ENCODE measurements around the gene ATG101.

Gene ATG101

DNA sequence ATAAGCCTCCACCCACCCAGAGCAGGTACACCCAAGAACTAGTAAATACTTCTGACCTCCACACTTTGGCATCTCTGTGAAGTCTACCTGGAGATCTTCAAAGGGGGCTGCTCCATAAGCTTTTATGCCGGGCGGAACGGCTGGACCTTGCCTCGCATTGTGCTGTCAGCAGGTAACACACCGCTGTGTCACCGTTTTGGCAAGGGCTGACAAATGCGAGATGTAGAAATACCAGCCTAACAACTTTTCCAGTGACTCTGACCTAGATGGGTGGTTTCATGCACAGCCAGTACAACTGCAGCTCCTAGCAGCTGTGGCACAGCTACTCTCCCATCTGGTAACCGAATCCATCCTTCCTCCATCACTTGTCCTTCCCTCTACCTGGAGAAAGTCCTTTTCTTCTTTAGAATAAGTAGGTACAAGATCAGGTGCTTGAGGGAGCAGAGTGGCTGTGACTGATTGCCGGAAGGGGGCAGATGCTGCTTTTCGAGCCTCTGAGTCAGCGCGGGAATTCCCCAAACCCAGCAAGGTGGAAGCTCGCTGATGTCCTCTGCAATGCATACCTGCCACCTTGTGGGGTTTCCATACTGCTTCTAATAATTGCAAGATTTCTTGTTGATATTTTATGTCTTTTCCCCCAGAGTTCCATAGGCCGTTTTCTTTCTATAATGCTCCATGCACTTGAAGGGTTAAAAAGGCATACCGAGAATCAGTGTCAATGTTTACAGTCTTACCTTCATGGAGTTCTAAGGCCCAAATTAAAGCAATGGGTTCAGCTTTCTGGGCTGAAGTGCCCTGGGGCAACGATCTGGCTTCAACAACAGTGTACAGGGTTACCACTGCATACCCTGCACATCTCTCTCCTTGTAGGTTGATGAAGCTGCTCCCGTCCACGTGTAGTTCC, 46.7 kb downstream of the ATG101 start:
- peak; percentile 34 for DNase-seq

- DNase-seq = peak; percentile 88
Measured at GRCh38 chr12:52117806-52118475, 48.2 kb downstream of the ATG101 start.

- peak; percentile 81 for DNase-seq
Measured at GRCh38 chr12:52119398-52120254, 49.8 kb downstream of the ATG101 start.

DNA sequence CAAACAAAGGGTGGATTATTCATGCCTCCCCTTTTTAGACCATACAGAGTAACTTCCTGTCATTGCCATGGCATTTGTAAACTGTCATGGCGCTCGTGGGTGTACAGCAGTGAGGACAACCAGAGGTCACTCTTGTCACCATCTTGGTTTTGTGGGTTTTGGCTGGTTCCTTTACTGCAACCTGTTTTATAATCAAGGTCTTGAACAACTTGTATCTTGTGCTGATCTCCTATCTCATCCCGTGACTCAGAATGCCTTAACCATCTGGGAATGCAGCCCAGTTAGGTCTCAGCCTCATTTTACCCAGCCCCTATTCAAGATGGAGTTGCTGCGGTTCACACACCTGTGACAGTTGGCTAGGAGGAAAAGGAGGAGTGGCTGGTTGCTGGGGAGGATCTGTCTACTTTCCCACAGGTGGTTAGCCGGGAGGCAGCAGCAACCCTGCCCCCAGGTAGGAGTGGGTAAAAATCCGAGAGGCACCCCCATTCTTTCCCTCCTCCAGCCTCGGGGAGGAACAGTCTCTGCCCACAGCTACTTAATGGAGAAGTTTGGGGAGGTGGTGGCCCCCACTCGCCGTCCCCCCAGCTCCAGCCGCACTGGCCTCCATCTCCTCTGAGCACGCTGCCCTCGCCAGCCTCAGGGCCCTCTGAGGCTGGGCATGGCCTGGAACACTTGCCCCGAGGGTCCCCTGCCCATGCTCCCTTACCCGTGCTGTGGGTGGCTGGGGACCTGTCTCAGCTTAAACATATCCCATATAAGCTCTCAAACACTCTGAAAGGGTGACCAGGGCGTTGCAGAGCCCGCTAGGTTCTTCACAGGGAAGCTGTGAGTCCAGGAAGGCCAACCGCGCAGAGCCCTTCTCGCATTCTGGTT, 51.4 kb downstream of the ATG101 start:
- DNase-seq = no peak

DNA sequence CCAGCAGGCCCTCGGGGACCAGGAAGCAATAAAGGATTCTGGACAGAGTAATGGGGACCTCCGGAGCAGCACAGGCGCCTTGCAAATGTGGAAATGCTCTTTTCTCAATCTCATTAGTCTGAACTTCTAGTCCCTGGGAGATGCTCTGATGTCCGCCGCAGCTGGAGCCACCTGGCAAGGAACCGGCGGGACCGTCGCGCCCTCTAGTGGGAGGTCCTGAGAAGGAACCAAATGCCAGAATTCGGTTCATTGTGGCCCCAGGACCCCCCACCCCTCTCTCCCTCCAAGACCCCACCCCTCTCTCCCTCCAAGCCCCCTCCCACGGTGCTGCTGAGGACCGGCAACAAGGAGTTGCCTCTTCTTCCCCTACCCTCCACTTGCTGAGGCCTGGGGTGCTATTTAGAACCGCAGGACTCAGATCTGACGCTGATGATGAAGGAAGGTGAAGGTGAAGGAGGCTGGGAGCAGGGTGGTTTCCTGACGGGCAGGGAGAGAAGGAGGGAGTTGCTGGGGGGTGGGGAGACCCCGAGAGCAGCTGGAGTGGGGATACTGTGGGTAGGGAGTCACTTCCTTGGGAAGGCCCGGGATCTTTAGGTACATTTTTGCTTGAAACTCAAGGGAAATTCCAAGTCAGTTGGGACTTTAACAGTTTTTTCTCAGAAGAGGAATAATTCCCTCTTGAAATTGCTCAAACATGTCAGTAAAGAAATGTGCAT, 52.2 kb downstream of the ATG101 start:
- DNase-seq = peak; percentile 52

DNA sequence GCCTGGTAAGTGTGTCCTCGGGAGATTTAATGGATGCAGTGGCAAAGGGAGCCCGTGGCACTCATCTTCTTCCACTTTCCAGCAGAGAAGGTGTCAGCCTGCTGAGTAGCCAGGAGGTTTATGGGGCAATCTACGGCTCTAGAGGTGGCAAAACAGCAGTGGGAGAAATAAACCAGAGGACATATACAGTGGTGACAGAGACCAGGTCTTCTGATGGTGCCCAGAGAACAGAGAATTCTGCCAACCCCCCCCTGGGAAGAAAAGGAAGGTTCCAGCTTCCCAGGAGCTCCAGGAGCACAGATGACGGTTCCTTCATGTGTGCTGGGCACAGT, 52.7 kb downstream of the ATG101 start:
- no peak for DNase-seq

GRCh38 chr12:52122904-52123303, 53.1 kb downstream of the ATG101 start:
- no peak for DNase-seq

- no peak for DNase-seq
Measured at GRCh38 chr12:52123487-52124186, 53.9 kb downstream of the ATG101 start.

DNA sequence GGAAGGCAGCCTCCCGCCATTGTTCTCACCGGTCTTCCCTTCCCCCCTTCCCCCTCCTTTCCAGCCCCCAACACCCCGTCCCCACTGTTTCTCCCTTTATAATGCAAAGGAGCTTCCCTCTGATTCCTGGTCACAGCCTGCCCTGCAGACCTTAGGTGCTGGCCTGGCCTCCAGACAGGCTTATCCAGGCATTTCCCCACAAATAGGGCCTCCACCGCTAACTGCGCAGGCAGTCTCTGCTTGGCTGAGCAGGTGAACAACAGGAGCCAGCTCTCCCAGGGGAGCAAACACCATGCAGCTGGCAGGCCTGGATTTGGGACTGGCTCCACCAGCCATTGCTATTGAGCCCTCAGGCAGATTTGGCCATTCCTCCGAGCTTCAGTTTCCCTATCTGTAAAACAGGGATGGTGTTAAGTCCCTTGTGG, 55.7 kb downstream of the ATG101 start:
- peak; percentile 64 for DNase-seq

GRCh38 chr12:52126050-52126604, 56.3 kb downstream of the ATG101 start:
- DNase-seq = no peak

All from NCI-H2029 (cell line).